ENCODE measurements around the gene GABARAP.

GABARAP gene

GRCh38 chr17:7237761-7238419 is 4.4 kb downstream of the GABARAP start:
- H3K9me3 Mint-ChIP-seq = no peaks in the 10 kb centered on the region
- H3K4me3 Mint-ChIP-seq = peak overlapping the region; percentile 94
- no peaks in the 10 kb centered on the region for H3K27me3 Mint-ChIP-seq
- H3K27ac Mint-ChIP-seq = peak overlapping the region; percentile 84
- H3K4me1 Mint-ChIP-seq (ENCODE audit: low read depth) = peaks cover 76% of the 10 kb centered on the region
- peaks cover 47% of the 10 kb centered on the region for H3K36me3 Mint-ChIP-seq (ENCODE audit: low read depth)

GRCh38 chr17:7237266-7237760 is 4.9 kb downstream of the GABARAP start:
- Mint-ChIP-seq H3K9me3 (no peaks in the 10 kb centered on the region), H3K4me3 (peak overlapping the region; percentile 94), H3K27ac (peak overlapping the region; percentile 84), H3K36me3 (ENCODE audit: low read depth) (peaks cover 45% of the 10 kb centered on the region), H3K27me3 (no peaks in the 10 kb centered on the region), H3K4me1 (ENCODE audit: low read depth) (peaks cover 76% of the 10 kb centered on the region)

- H3K4me3 Mint-ChIP-seq = peak overlapping the region; percentile 94
Observed at GRCh38 chr17:7236808-7237207, 5.4 kb downstream of the GABARAP start.

GRCh38 chr17:7235693-7236665 is 6.3 kb downstream of the GABARAP start:
- Mint-ChIP-seq H3K27me3 (no peaks in the 10 kb centered on the region), H3K9me3 (no peaks in the 10 kb centered on the region), H3K36me3 (ENCODE audit: low read depth) (peaks cover 46% of the 10 kb centered on the region), H3K4me3 (peak overlapping the region; percentile 95), H3K4me1 (ENCODE audit: low read depth) (peaks cover 69% of the 10 kb centered on the region), H3K27ac (peak overlapping the region; percentile 70)

More at GRCh38 chr17:7236808-7237207, 5.4 kb downstream of the GABARAP start:
- Mint-ChIP-seq H3K36me3 (ENCODE audit: low read depth) (peaks cover 50% of the 10 kb centered on the region), H3K27ac (peak overlapping the region; percentile 84), H3K9me3 (no peaks in the 10 kb centered on the region), H3K4me1 (ENCODE audit: low read depth) (peaks cover 76% of the 10 kb centered on the region), H3K27me3 (no peaks in the 10 kb centered on the region)

- Mint-ChIP-seq H3K27ac (peak within 1 kb of the TSS; percentile 92), H3K36me3 (ENCODE audit: low read depth) (peaks cover 43% of the 10 kb centered on the region), H3K27me3 (no peaks in the 10 kb centered on the region), H3K9me3 (no peaks in the 10 kb centered on the region), H3K4me3 (peak within 1 kb of the TSS; percentile 95), H3K4me1 (ENCODE audit: low read depth) (peaks cover 55% of the 10 kb centered on the region)
Observed at GRCh38 chr17:7234083-7234951, 7.9 kb downstream of the GABARAP start, which contains the start of gene DVL2. DVL2 (minus strand) TSS chr17:7234517; CDS start chr17:7234262, 255 bp downstream.

GRCh38 chr17:7233701-7234082 is 8.6 kb downstream of the GABARAP start:
- peaks cover 61% of the 10 kb centered on the region for H3K4me1 Mint-ChIP-seq (ENCODE audit: low read depth)
- peak overlapping the region; percentile 92 for H3K27ac Mint-ChIP-seq
- no peaks in the 10 kb centered on the region for H3K9me3 Mint-ChIP-seq
- peak overlapping the region; percentile 95 for H3K4me3 Mint-ChIP-seq
- no peaks in the 10 kb centered on the region for H3K27me3 Mint-ChIP-seq
- H3K36me3 Mint-ChIP-seq (ENCODE audit: low read depth) = peaks cover 49% of the 10 kb centered on the region

GRCh38 chr17:7232114-7232513 is 10.1 kb downstream of the GABARAP start:
- no peaks in the 10 kb centered on the region for H3K9me3 Mint-ChIP-seq
- peak overlapping the region; percentile 95 for H3K4me3 Mint-ChIP-seq
- no peaks in the 10 kb centered on the region for H3K27me3 Mint-ChIP-seq
- peaks cover 56% of the 10 kb centered on the region for H3K36me3 Mint-ChIP-seq (ENCODE audit: low read depth)
- peaks cover 66% of the 10 kb centered on the region for H3K4me1 Mint-ChIP-seq (ENCODE audit: low read depth)
- peak overlapping the region; percentile 28 for H3K27ac Mint-ChIP-seq

- H3K36me3 Mint-ChIP-seq (ENCODE audit: low read depth) = peaks cover 40% of the 10 kb centered on the region
- H3K4me1 Mint-ChIP-seq (ENCODE audit: low read depth) = peaks cover 40% of the 10 kb centered on the region
- H3K4me3 Mint-ChIP-seq = no peak overlapping the region
- H3K9me3 Mint-ChIP-seq = no peaks in the 10 kb centered on the region
- no peak overlapping the region for H3K27ac Mint-ChIP-seq
- no peaks in the 10 kb centered on the region for H3K27me3 Mint-ChIP-seq
Observed at GRCh38 chr17:7229504-7229903, 12.7 kb downstream of the GABARAP start.

- peaks cover 40% of the 10 kb centered on the region for H3K36me3 Mint-ChIP-seq (ENCODE audit: low read depth)
- peaks cover 36% of the 10 kb centered on the region for H3K4me1 Mint-ChIP-seq (ENCODE audit: low read depth)
- H3K9me3 Mint-ChIP-seq = no peaks in the 10 kb centered on the region
- no peak overlapping the region for H3K4me3 Mint-ChIP-seq
- H3K27me3 Mint-ChIP-seq = no peaks in the 10 kb centered on the region
- H3K27ac Mint-ChIP-seq = no peak overlapping the region
Observed at GRCh38 chr17:7228920-7229319, 13.3 kb downstream of the GABARAP start.

- Mint-ChIP-seq H3K27me3 (no peaks in the 10 kb centered on the region), H3K4me1 (ENCODE audit: low read depth) (peaks cover 19% of the 10 kb centered on the region), H3K27ac (no peak overlapping the region), H3K4me3 (no peak overlapping the region), H3K9me3 (no peaks in the 10 kb centered on the region), H3K36me3 (ENCODE audit: low read depth) (peaks cover 40% of the 10 kb centered on the region)
Observed at GRCh38 chr17:7226721-7227710, 15.2 kb downstream of the GABARAP start.

GRCh38 chr17:7225711-7226331 is 16.4 kb downstream of the GABARAP start:
- Mint-ChIP-seq H3K27ac (no peak overlapping the region), H3K36me3 (ENCODE audit: low read depth) (peaks cover 38% of the 10 kb centered on the region), H3K4me1 (ENCODE audit: low read depth) (peaks cover 21% of the 10 kb centered on the region), H3K4me3 (no peak overlapping the region), H3K27me3 (no peaks in the 10 kb centered on the region), H3K9me3 (no peaks in the 10 kb centered on the region)

- Mint-ChIP-seq H3K4me1 (ENCODE audit: low read depth) (peaks cover 28% of the 10 kb centered on the region), H3K9me3 (no peaks in the 10 kb centered on the region), H3K27ac (no peak overlapping the region), H3K36me3 (ENCODE audit: low read depth) (peaks cover 38% of the 10 kb centered on the region), H3K4me3 (no peak overlapping the region), H3K27me3 (no peaks in the 10 kb centered on the region)
Observed at GRCh38 chr17:7224661-7225111, 17.6 kb downstream of the GABARAP start.

GRCh38 chr17:7224110-7224509 is 18.1 kb downstream of the GABARAP start:
- no peak overlapping the region for H3K4me3 Mint-ChIP-seq
- no peaks in the 10 kb centered on the region for H3K27me3 Mint-ChIP-seq
- H3K27ac Mint-ChIP-seq = no peak overlapping the region
- H3K4me1 Mint-ChIP-seq (ENCODE audit: low read depth) = peaks cover 33% of the 10 kb centered on the region
- peaks cover 33% of the 10 kb centered on the region for H3K36me3 Mint-ChIP-seq (ENCODE audit: low read depth)
- H3K9me3 Mint-ChIP-seq = no peaks in the 10 kb centered on the region

Data from stimulated activated naive CD8-positive, alpha-beta T cell treated with anti-CD3 and anti-CD28 coated beads, Interleukin-15, Interleukin-2, amounts not matched to agents 100 ng/mL and 50 ng/mL, for 24 hours (primary cell).